DND-41 (cell line): ENCODE data around the gene CCDC70.

Source experiments
- ATAC-seq: fragments of 200-7000 bp; cut with Tn5 transposase; 3 replicates; pipeline ENCODE4 v1.9.1; 2021; ENCODE audit warnings: low read depth; ENCODE audit not compliant: insufficient read depth
- DNase-seq: peaks from one replicate; pipeline ENCODE4 v3.0.0-alpha.2; 2020
- H2AFZ ChIP-seq: 2 replicates; pipeline ENCODE4 v1.6.0; 2012; ENCODE audit warnings: low read depth, low read length
- H3K27ac ChIP-seq: 2 replicates; pipeline ENCODE4 v1.5.1; 2012; ENCODE audit warnings: low read length, inconsistent platforms
- H3K27me3 ChIP-seq: fragments of 200-600 bp; sonication (generic); 2 replicates; pipeline ENCODE4 v1.6.0; 2012; ENCODE audit warnings: low read length, mild to moderate bottlenecking, inconsistent platforms; ENCODE audit not compliant: insufficient read depth, poor library complexity
- H3K36me3 ChIP-seq: 2 replicates; pipeline ENCODE4 v1.5.1; 2012; ENCODE audit warnings: low read length, inconsistent platforms; ENCODE audit not compliant: insufficient read depth
- H3K4me1 ChIP-seq: 2 replicates; pipeline ENCODE4 v1.5.1; 2012; ENCODE audit warnings: mild to moderate bottlenecking, low read length; ENCODE audit not compliant: insufficient read depth
- H3K4me2 ChIP-seq: 2 replicates; pipeline ENCODE4 v1.6.0; 2012; ENCODE audit warnings: mild to moderate bottlenecking, moderate library complexity, low read length, inconsistent platforms; ENCODE audit not compliant: insufficient read depth
- H3K4me3 ChIP-seq, 2 experiments: fragments of 200-600 bp in 1 of 2; shearing (Covaris generic) in 1 of 2; 2 replicates each; pipeline ENCODE4 v1.5.1; 2012 to 2016; ENCODE audit warnings: inconsistent platforms in 2 of 2, low read length in 2 of 2, mild to moderate bottlenecking in 2 of 2, low read depth in 1 of 2, moderate library complexity in 1 of 2
- H3K79me2 ChIP-seq: 2 replicates; pipeline ENCODE4 v1.6.0; 2012; ENCODE audit warnings: low read length, inconsistent platforms; ENCODE audit not compliant: insufficient read depth
- H3K9ac ChIP-seq: 2 replicates; pipeline ENCODE4 v1.6.0; 2012; ENCODE audit warnings: low read depth, mild to moderate bottlenecking, inconsistent platforms, low read length, moderate library complexity
- H3K9me3 ChIP-seq: 2 replicates; pipeline ENCODE4 v1.5.1; 2012; ENCODE audit warnings: low read length, moderate library complexity, mild to moderate bottlenecking, inconsistent platforms; ENCODE audit not compliant: insufficient read depth, severe bottlenecking
- H4K20me1 ChIP-seq: 2 replicates; pipeline ENCODE4 v1.6.0; 2012; ENCODE audit warnings: low read length; ENCODE audit not compliant: insufficient read depth
- EZH2 ChIP-seq: IDR thresholded peaks from 3 replicates; pipeline ENCODE4 v1.6.1; 2012; ENCODE audit warnings: borderline replicate concordance, low read depth, mild to moderate bottlenecking, moderate library complexity, low read length, inconsistent platforms; ENCODE audit not compliant: severe bottlenecking
- TF ChIP-seq, protein P1 (sequence below): IDR thresholded peaks from 2 replicates; pipeline ENCODE4 v1.5.1; 2012; ENCODE audit warnings: borderline replicate concordance, low read length, moderate library complexity, mild to moderate bottlenecking; ENCODE audit not compliant: poor library complexity, severe bottlenecking; ENCODE audit errors: extremely low read depth

The CCDC70 gene

DNA sequence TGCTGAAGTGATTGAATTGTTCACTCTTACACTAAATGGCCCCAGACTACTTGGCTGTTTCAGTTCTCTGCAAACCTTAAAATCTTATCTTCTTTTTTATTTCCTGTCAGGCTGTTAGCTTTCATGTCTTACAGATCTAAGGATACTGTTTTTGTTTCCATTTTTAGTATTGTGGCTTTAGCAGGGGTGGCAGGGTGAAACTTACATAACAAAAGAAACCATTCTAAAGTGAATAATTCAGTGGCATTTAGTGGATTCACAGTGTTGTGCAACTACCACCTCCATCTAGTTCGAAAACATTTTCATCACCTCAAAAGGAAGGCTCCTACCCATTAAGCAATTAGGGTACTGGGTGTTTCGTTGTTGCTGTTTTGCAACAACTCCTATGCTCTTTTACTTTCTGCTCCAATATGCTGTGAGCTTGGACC, 36.6 kb upstream of the CCDC70 start:
- H3K9ac ChIP-seq: no peak overlapping the region
- no peak overlapping the region for H3K27ac ChIP-seq
- peaks cover 26% of the 10 kb centered on the region for H3K27me3 ChIP-seq
- H3K4me3 ChIP-seq: no peak overlapping the region
- DNase-seq: no peak
- peak; percentile 83 for ATAC-seq
- peaks cover 12% of the 10 kb centered on the region for H3K4me1 ChIP-seq
- no peaks in the 10 kb centered on the region for H3K9me3 ChIP-seq
- H2AFZ ChIP-seq: no peak overlapping the region
- H3K79me2 ChIP-seq: no peaks in the 10 kb centered on the region
- H4K20me1 ChIP-seq: no peaks in the 10 kb centered on the region
- H3K4me2 ChIP-seq: no peak overlapping the region
- no peaks in the 10 kb centered on the region for H3K36me3 ChIP-seq
- TF ChIP-seq EZH2: no peak
- TF ChIP-seq, protein P1, sequence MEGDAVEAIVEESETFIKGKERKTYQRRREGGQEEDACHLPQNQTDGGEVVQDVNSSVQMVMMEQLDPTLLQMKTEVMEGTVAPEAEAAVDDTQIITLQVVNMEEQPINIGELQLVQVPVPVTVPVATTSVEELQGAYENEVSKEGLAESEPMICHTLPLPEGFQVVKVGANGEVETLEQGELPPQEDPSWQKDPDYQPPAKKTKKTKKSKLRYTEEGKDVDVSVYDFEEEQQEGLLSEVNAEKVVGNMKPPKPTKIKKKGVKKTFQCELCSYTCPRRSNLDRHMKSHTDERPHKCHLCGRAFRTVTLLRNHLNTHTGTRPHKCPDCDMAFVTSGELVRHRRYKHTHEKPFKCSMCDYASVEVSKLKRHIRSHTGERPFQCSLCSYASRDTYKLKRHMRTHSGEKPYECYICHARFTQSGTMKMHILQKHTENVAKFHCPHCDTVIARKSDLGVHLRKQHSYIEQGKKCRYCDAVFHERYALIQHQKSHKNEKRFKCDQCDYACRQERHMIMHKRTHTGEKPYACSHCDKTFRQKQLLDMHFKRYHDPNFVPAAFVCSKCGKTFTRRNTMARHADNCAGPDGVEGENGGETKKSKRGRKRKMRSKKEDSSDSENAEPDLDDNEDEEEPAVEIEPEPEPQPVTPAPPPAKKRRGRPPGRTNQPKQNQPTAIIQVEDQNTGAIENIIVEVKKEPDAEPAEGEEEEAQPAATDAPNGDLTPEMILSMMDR: no peak

DNA sequence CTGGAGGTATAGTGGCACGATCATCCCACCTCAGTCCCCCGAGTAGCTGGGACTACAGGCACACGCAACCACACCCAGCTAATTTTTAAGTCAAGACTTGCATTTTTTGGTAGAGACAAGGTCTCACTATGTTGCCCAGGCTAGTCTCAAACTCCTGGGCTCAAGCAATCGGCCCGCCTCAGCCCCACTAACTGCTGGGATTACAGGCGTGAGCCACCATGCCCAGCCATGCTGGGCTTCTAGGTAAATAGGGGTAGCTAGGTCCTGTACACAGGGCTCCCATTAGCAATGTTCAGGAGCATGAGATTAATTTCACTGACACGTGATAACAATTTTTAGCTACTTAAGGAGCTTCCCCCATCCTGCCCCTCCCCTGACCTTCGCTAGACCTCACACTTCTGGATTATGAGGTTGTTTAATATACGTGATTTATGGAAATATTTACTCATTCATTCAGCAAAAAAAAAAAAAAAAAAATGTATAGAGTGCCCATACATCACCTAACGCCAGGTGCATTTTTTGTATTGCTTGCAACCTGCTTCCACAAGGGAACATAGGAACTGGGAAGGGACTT, 36.0 kb upstream of the CCDC70 start:
- H3K79me2 ChIP-seq: no peaks in the 10 kb centered on the region
- H3K27ac ChIP-seq: no peak overlapping the region
- DNase-seq (no peak), ATAC-seq (no peak)
- H3K9me3 ChIP-seq: no peaks in the 10 kb centered on the region
- no peak overlapping the region for H3K4me3 ChIP-seq
- no peak overlapping the region for H3K9ac ChIP-seq
- no peak for TF ChIP-seq EZH2
- TF ChIP-seq, protein P1: no peak
- no peaks in the 10 kb centered on the region for H4K20me1 ChIP-seq
- no peak overlapping the region for H2AFZ ChIP-seq
- no peak overlapping the region for H3K4me2 ChIP-seq
- no peaks in the 10 kb centered on the region for H3K36me3 ChIP-seq
- H3K27me3 ChIP-seq: peaks cover 21% of the 10 kb centered on the region
- peaks cover 12% of the 10 kb centered on the region for H3K4me1 ChIP-seq

DNA sequence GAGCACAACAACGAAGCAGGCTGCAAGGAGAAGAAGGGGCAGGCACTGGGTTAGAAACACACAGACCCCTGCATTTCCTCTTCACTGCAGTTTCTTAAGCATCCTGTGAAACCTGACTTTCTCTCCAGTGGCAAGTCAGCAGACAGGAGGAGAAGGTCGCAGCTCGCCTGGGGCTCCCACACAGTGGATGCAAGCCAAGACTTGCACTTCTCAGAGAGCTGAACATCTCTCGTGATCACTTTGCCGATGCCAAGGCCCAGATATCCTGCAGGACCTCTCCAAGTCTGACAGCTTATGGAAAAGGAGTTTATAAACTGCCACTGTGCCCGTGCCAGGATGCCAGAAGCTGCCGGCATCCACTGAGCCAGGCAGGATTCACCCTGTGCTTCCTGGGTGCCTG, 35.2 kb upstream of the CCDC70 start:
- Histone ChIP-seq H3K36me3 (no peaks in the 10 kb centered on the region), H3K4me3 (no peak overlapping the region), H3K9ac (no peak overlapping the region), H3K4me2 (no peak overlapping the region), H4K20me1 (no peaks in the 10 kb centered on the region), H3K9me3 (no peaks in the 10 kb centered on the region), H3K79me2 (no peaks in the 10 kb centered on the region), H3K4me1 (peaks cover 12% of the 10 kb centered on the region), H3K27ac (no peak overlapping the region), H3K27me3 (peaks cover 19% of the 10 kb centered on the region), H2AFZ (no peak overlapping the region)
- DNase-seq (no peak), ATAC-seq (no peak)
- no peak for TF ChIP-seq EZH2
- TF ChIP-seq, protein P1: no peak
